GM19238 (cell line): ENCODE measurements around the gene PNPLA2.

ENCODE experiments used
- DNase-seq: peaks from one replicate; pipeline ENCODE4 v3.0.0; 2011; ENCODE audit warnings: low spot score; ENCODE audit not compliant: insufficient read length

Gene PNPLA2

DNA sequence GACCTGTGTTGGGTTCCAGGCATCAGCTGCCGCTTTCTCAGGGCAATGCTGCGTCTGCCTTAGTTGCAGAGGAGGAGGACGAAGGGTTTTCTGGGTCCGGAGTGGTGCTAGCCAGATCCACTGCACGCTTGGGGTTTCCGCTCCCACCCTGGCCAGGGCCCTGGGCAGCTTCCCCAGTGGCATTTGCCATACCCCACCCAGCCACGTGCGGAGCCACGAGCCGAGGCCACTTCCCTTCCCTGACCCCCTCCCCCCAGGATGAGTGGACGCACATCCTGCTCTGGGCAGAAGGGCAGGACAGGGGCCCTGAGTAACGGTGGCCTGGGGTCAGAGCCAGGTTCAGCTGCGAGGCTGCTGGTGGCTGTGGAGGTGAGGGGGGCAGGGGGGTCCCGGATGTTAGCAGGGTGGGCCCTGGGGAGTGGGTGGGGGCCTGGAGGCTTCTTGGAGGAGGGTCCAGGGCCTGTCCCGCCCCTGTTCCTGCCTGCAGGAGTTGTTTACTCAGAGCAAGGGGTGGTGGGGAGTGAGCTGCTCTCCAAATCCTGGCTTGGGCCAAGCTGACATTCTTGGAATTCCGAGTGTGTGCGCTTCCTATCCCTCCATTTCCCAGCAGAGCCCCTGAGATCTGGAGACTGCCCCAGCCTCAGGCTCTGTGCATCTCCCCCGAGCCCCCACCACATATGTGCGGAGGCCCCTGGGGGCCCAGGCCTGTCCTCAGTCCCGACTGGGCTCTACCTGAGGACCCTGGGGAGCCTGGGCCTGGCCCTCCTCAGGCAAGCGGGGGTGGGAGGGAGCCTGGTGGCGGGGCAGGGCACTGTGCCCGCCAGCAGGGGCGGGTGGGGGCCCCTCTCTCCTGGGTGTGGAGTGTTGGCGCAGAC lies 25.3 kb downstream of the PNPLA2 start:
- DNase-seq = no peak

DNA sequence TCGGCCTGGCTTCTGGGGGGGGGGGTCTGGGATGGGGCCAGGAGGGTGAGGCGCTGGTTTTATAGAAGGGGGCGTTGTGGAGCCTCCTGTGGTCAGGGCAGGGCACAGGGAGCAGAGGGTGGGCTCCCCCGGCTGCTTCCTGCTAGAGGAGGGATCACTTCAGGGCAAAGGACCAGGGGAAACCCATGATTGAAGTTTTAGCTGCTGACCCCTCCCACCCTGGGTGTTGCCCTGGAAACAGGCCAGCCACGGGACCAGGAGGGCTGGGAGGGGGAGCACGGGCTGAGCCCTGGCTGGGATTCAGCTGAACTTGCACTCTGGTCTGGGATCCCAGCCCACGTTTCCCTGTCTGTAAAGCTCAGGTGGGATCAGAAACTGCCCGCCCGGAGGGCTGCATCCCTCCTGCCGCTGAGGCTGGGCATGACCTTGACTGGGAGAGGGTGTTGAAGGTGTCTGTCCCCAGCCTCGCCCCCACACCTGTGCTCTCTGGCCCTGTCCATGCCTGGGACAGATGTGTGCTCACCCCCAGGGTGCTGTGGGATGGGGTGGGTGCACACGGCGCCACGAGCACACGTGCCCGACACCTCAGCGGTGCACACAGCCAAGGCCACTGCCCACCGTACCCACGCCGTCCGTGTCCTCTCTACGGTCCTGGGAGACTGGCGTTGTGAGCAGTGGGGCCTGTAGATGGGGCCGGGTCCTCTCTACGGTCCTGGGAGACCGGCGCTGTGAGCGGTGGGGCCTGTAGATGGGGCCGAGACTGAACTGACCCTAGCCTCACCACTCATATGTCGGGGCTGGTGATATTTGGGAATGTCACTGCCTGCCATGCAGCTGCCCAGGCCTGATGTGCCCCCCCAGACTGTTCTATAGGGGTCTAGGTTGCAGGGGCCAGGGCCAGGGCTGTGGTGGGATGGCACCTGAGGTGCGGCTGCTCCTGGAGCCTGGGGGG lies 26.3 kb downstream of the PNPLA2 start:
- peak; percentile 52 for DNase-seq

DNA sequence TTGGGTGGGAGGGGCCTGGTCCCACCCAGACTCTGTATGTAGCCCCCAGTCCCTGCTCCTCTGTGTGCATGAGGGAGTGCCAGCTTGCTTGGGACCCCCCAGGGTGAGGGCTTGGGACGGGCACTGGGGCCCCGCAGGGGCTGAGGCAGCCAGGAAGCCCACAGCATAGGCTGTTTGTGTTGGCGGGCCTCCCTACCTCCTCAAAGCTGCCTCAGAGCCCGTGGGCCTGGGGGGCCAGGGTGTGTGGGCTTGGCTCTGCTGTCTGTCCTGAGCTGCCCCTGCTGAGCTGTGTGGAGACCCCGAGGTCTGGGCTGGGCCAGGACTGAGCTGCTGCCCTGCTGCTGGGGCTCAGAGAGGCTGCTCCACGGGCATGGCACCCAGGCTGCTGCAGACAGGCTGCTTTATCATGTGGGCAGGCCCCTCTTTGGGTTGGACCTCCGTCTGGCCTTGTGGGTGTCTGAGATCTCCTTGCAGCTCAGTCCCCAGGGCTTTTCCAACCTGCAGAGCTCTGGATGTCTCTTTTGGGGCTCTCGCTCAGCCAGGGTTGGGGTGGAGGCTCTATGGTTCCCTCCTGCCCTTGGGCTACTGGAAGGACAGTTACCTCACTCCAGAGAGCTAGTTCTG lies 27.3 kb downstream of the PNPLA2 start:
- no peak for DNase-seq

- DNase-seq = no peak
These were observed 27.9 kb downstream of the PNPLA2 start for GRCh38 chr11:846496-847098.

DNA sequence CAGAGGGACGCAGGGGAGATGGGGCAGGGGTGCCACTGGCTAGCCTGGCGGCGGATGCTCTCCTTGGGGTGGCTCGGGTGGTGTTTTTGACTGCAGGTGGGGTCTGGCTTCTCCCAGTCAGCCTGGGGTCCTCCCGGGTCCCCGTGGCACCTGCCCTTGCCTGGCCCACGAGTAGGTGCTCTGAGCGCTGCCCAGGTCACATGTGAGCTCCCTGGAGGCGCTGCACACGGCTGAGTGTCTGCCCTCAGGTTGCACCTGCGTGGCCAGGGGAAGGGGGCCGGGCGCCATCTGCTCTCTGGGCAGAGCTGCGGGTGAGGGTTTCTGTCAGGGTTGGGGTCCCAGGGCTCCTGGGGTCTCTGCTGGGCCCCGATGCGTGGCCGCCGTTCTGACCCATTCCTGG lies 29.2 kb downstream of the PNPLA2 start:
- DNase-seq = no peak

DNA sequence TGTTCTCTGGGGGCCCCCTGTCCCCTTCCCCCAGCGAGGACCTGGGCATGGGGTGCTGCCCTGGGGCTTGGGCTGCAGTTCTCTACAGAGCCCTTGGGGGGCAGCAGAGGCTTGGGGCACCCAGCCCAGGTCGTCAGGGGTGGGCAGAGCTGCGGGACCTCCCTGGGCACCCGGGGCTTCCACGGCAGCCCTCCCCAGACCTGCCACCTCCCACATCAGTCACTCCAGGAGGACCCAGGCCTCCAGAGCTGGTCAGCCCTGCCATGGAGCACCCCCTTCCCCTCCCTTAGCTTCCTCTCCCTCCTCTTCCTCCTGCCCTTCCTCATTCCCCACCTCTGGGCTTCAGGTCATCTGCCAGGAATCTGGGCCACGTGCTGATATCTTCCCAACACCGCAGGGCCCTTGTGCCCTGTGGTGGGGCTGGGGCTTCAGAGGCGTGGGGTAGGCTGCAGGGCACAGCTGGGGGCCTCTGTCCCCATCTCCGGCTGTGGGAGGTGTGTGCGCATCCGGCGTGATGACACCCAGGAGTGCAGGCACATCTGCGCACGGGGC lies 29.7 kb downstream of the PNPLA2 start:
- DNase-seq = peak; percentile 91

GRCh38 chr11:849104-849824 lies 30.6 kb downstream of the PNPLA2 start:
- DNase-seq = peak; percentile 42

DNA sequence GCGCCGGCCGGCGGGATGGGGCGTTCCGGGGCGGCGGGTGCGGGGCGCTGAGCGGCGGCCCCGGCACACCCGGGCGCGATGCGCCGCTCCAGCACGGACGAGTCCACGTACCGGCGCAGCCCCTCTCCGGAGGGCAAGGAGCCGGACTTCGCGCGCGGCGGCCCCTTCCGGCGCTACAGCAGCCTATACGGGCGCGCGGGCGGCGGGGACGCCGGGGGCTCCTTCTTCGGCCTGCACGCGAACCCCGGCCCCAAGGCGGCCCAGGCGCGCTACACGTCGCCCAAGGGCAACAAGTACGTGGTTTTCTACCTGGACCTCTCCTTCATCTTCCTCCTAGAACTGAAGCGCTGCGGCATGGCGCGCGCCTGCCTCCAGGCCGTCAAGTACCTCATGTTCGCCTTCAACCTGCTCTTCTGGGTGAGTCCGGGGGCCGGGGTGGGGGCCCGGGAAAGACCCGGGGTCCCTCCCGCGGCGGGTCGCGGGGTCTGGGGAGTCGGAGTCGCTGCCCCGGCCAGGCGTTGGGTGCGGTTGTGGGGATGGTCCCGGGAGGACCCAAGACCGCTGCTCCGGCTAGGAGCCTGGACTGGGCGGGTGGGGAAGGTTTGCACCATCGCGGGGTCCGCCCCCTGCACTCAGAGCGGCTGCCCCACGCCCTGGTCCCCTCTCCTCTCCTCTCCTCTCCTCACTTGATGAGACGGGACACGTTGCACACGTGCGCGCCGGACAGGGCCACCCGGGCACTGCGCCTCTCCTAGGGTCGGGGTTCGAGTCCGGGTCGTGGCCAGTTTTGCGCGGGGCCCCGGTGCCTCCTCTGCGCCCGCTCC lies 31.4 kb downstream of the PNPLA2 start:
- DNase-seq = peak; percentile 40

DNA sequence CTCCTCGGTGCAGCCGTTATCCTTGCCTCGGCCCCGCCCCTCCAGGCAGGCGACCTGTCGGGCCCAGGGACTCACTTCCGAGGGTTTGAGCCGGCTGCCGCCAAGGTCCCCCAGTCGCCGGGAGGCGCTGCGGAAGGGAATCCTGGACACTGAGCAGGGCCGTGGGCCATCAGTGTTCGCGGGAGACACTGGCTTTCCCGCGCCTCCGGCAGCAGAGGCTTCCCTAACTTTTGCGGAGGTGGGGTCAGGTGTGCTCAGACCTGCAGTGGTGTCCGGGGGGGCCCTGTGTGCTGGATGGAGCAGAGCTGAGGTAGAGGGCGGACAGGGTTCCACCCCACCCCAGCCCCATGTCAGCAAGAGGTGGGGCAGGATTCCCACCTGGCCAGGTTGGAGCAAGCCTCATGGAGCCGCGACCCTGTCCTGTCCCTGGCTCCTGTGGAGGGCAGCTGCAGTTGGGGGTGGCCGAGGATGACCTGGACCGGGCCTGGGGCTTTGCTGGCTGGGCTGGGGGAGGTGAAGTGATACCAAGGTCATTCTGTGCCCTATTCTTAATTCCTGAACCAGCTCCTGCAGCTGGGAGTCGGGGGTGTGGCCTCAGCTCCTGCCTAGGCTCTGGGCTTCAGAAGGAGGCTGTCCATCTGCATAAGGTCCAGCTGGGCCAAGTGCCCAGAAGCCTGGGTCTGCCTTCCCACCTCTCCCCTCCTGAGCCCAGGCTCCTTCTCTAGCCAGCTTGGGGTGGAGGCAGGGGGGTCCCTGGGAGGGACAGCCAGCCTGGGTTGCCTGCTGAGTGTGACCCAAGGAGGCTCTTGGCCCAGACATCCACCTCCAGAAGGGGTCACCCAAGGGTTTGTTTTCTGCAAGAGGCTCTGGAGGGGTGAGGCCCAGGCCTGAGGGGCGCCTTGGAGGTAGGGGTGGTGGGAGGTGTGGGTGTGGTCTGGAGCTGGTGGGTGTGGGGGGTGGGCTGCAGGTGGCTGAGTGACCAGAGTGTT lies 32.4 kb downstream of the PNPLA2 start:
- DNase-seq = no peak

- no peak for DNase-seq
These were observed 34.0 kb downstream of the PNPLA2 start for GRCh38 chr11:852762-853161.

GRCh38 chr11:853682-854448 lies 35.2 kb downstream of the PNPLA2 start:
- DNase-seq = no peak

- DNase-seq = no peak
These were observed 36.1 kb downstream of the PNPLA2 start for GRCh38 chr11:854601-855329.

DNA sequence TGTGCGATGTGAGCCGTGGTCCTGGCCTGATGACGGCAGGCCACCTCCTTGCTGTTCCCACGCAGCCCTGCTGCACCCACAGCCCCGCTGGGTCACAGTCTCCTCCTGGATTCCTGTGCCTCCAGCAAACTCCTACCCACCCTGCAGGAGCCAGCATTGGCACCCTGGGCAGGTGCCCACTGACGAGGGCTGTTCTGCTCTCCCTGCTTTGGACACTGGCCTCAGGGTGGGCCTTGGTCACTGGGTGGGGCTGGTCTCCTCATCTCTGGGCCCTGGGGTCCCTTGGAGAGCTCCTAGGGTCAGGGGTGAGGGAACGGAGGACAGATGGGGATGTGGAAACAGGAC lies 36.6 kb downstream of the PNPLA2 start:
- no peak for DNase-seq

DNA sequence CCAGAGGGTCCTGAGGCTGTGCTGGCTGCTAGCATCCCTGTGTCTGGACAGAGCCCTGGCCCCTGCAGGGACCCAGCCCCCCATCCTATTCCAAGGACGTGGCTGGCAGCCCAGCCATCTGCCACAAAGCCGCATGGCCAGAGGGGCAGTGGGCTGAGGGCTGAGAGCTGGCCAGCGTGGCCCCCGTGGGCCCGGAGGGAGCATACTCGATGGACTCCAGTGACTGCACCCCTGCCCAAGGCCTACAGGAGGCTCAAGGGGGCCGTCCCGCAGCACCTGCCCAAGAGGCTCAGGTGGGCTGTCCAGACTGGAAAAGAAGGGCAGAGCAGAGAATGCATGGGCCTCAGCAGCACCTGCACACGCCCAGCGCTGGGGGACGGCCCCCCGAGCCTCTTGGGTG lies 37.1 kb downstream of the PNPLA2 start:
- DNase-seq = no peak

DNA sequence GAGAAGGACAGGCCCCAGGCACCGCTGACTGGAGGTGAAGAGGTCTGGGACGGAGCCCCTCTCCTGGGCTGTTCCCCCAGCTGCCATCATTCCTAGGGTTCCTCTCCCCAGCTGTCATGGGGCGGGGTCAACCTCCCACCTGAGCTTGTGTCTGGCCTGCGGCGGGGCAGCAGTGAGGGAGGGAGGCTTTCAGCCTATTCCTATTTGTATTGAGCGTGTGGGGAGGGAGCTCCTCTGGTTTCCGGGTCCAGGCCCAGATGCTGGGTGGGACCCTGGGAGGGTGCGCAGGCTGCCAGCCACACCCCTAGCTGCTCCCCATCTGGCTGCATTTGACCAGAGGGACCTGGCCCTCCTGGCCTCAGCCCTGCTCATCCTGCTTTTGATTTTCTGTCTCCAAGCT lies 37.7 kb downstream of the PNPLA2 start:
- DNase-seq = no peak

- DNase-seq = no peak
These were observed 39.5 kb downstream of the PNPLA2 start for GRCh38 chr11:858053-858761.
